ENCODE results near the gene GAS2L1.
A peak's percentile ranks its signal among the peaks of the same experiment; 100 is the strongest.

Gene GAS2L1

GRCh38 chr22:29270475-29271271, 35.8 kb upstream of the GAS2L1 start:
- peak; percentile 22 for DNase-seq
- Histone ChIP-seq H3K36me3 (replicated peaks) (peaks cover 47% of the 10 kb centered on the region), H3K4me3 (ENCODE audit: low read depth, low read length) (peak overlapping the region; percentile 86), H3K27ac (no peak overlapping the region), H3K27me3 (replicated peaks) (no peaks in the 10 kb centered on the region)
- TF ChIP-seq CTCF (IDR thresholded peaks at IDR 0.05; ENCODE audit: low read depth, low read length, missing control alignments) = no peak
- in situ Hi-C loops (cut with HindIII; ENCODE audit: low pct_ligation_motif_present, low sequenced_read_pairs) = no loop called here

- in situ Hi-C loops (cut with HindIII; ENCODE audit: low pct_ligation_motif_present, low sequenced_read_pairs) = no loop called here
These were observed 33.8 kb upstream of the GAS2L1 start for GRCh38 chr22:29272624-29273023.

GRCh38 chr22:29275167-29275566, 31.3 kb upstream of the GAS2L1 start:
- TF ChIP-seq CTCF (IDR thresholded peaks at IDR 0.05; ENCODE audit: low read depth, low read length, missing control alignments) = no peak
- in situ Hi-C loops (cut with HindIII; ENCODE audit: low pct_ligation_motif_present, low sequenced_read_pairs) = no loop called here
- H3K36me3 ChIP-seq (replicated peaks) = peaks cover 79% of the 10 kb centered on the region
- no peak for DNase-seq
- no peak overlapping the region for H3K4me3 ChIP-seq (ENCODE audit: low read depth, low read length)
- H3K27ac ChIP-seq = no peak overlapping the region
- H3K27me3 ChIP-seq (replicated peaks) = no peaks in the 10 kb centered on the region

More at GRCh38 chr22:29272624-29273023, 33.8 kb upstream of the GAS2L1 start:
- TF ChIP-seq CTCF (IDR thresholded peaks at IDR 0.05; ENCODE audit: low read depth, low read length, missing control alignments) = no peak
- Histone ChIP-seq H3K36me3 (replicated peaks) (peaks cover 65% of the 10 kb centered on the region), H3K27ac (no peak overlapping the region), H3K4me3 (ENCODE audit: low read depth, low read length) (no peak overlapping the region), H3K27me3 (replicated peaks) (no peaks in the 10 kb centered on the region)
- DNase-seq = no peak

GRCh38 chr22:29275819-29276565, 30.5 kb upstream of the GAS2L1 start:
- no peaks in the 10 kb centered on the region for H3K27me3 ChIP-seq (replicated peaks)
- DNase-seq = no peak
- H3K27ac ChIP-seq = no peak overlapping the region
- in situ Hi-C loops (cut with HindIII; ENCODE audit: low pct_ligation_motif_present, low sequenced_read_pairs) = no loop called here
- TF ChIP-seq CTCF (IDR thresholded peaks at IDR 0.05; ENCODE audit: low read depth, low read length, missing control alignments) = no peak
- H3K36me3 ChIP-seq (replicated peaks) = peaks cover 81% of the 10 kb centered on the region
- no peak overlapping the region for H3K4me3 ChIP-seq (ENCODE audit: low read depth, low read length)

- no peak for DNase-seq
- in situ Hi-C loops (cut with HindIII; ENCODE audit: low pct_ligation_motif_present, low sequenced_read_pairs) = no loop called here
- H3K4me3 ChIP-seq (ENCODE audit: low read depth, low read length) = no peak overlapping the region
- TF ChIP-seq CTCF (IDR thresholded peaks at IDR 0.05; ENCODE audit: low read depth, low read length, missing control alignments) = no peak
- H3K27ac ChIP-seq = no peak overlapping the region
- no peaks in the 10 kb centered on the region for H3K27me3 ChIP-seq (replicated peaks)
- H3K36me3 ChIP-seq (replicated peaks) = peaks cover 89% of the 10 kb centered on the region
These were observed 28.5 kb upstream of the GAS2L1 start for GRCh38 chr22:29277927-29278326.

Measured in brain microvascular endothelial cell (primary cell).